Pons (tissue), 1 donor: ENCODE measurements around the gene ZNF407.
A peak's percentile ranks its signal among the peaks of the same experiment; 100 is the strongest.

Experiments
- DNase-seq: peaks from one replicate; pipeline ENCODE4 v3.0.0-alpha.2; 2016; ENCODE audit warnings: low spot score

ZNF407 gene

GRCh38 chr18:75051757-75052156, 454.1 kb downstream of the ZNF407 start:
- no peak for DNase-seq

- no peak for DNase-seq
Measured at GRCh38 chr18:75052475-75052874, 454.8 kb downstream of the ZNF407 start.

- no peak for DNase-seq
Measured at GRCh38 chr18:75053028-75053629, 455.5 kb downstream of the ZNF407 start.

GRCh38 chr18:75054046-75054445, 456.4 kb downstream of the ZNF407 start:
- no peak for DNase-seq

- DNase-seq: no peak
Measured at GRCh38 chr18:75054611-75055010, 456.9 kb downstream of the ZNF407 start.

GRCh38 chr18:75057169-75057960, 459.7 kb downstream of the ZNF407 start:
- DNase-seq: no peak

GRCh38 chr18:75060185-75060584, 462.5 kb downstream of the ZNF407 start:
- no peak for DNase-seq

GRCh38 chr18:75062297-75062886, 464.7 kb downstream of the ZNF407 start:
- no peak for DNase-seq

- no peak for DNase-seq
Measured at GRCh38 chr18:75063196-75063595, 465.5 kb downstream of the ZNF407 start.

- no peak for DNase-seq
Measured at GRCh38 chr18:75063615-75064512, 466.2 kb downstream of the ZNF407 start.

- no peak for DNase-seq
Measured at GRCh38 chr18:75064513-75064905, 466.8 kb downstream of the ZNF407 start.

- DNase-seq: peak; percentile 44
Measured at GRCh38 chr18:75065251-75066000, 467.8 kb downstream of the ZNF407 start.

- DNase-seq: no peak
Measured at GRCh38 chr18:75066021-75066880, 468.6 kb downstream of the ZNF407 start.

GRCh38 chr18:75066936-75067335, 469.3 kb downstream of the ZNF407 start:
- DNase-seq: no peak

GRCh38 chr18:75067996-75068645, 470.5 kb downstream of the ZNF407 start:
- DNase-seq: no peak

- DNase-seq: no peak
Measured at GRCh38 chr18:75068682-75069435, 471.2 kb downstream of the ZNF407 start.

- DNase-seq: no peak
Measured at GRCh38 chr18:75070235-75070624, 472.6 kb downstream of the ZNF407 start.

GRCh38 chr18:75070625-75071483, 473.2 kb downstream of the ZNF407 start:
- DNase-seq: peak; percentile 58

GRCh38 chr18:75071484-75071785, 473.8 kb downstream of the ZNF407 start:
- no peak for DNase-seq
